Stimulated activated effector memory CD8-positive, alpha-beta T cell treated with anti-CD3 and anti-CD28 coated beads, Interleukin-12 subunit alpha, Interleukin-12 subunit beta, amount 100 ng/mL, for 72 hours (primary cell): ENCODE measurements around the gene DYNLT1.
"Not testable (repeated sequence)": the region's sequence is repeated elsewhere in the genome, so short reads cannot be mapped to it uniquely, and the experiment has no call there.

Experiments used
- ATAC-seq: fragments of 150-1000 bp; cut with Tn5 transposase; 2 replicates; pipeline ENCODE4 v1.10.0; 2021
- DNase-seq, 2 donors: peaks; one replicate each; pipeline ENCODE4 v3.0.0; 2021 to 2022; ENCODE audit warnings: low spot score in 2 of 2
- H3K27ac Mint-ChIP-seq: one replicate; pipeline ENCODE4 v1.8.0; 2022; ENCODE audit warnings: mild to moderate bottlenecking, mixed read lengths
- H3K36me3 Mint-ChIP-seq: one replicate; pipeline ENCODE4 v1.8.0; 2022; ENCODE audit warnings: mild to moderate bottlenecking, mixed read lengths
- H3K4me1 Mint-ChIP-seq: one replicate; pipeline ENCODE4 v1.8.0; 2022; ENCODE audit warnings: mixed read lengths
- H3K4me3 Mint-ChIP-seq: one replicate; pipeline ENCODE4 v1.8.0; 2022; ENCODE audit warnings: mild to moderate bottlenecking, mixed read lengths
- H3K9me3 Mint-ChIP-seq: one replicate; pipeline ENCODE4 v1.8.0; 2022; ENCODE audit warnings: mixed read lengths

The DYNLT1 gene

DNA sequence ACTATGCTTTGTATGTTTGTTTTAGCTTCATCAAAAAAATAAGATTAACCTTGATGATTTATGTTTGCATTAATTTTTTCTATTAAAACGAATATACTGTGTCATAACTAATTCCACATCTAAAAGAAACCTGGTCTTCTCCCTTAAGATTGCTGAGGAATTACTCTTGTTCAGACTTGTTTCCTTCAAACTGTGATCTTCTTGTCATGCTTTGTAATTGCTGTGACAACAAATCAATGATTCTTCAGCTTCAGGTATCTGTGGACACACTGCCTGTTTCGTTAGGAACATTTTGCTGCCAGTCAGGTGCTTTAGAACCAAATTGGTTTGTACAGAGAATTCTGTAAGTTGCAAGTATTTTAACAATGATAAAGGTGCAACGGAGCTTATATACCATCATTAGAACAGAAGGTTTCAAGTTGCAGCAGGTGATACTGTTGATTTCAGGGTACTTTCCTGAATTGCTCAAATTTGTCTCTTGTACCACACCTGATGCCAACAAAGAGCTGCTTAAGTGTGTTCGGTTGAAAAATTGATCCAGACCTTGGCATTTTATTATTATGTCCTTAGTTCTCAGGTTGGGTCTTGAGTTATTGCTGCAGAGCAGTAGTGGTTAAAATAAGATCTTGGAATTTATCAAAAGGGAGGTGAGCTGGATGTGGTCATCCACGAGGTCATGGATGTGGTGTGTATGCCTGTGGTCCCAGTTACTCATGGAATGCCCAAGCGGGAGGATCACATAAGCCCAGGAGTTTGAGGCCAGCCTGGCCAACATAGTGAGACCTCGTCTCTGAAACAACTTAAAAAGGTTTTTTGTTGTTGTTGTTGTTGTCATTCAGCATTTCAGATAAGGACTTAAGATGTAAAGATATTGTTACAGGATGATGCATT, 24.8 kb upstream of the DYNLT1 start:
- H3K9me3 Mint-ChIP-seq = peaks cover 2% of the 10 kb centered on the region
- ATAC-seq (no peak), DNase-seq (no peak)
- H3K4me1 Mint-ChIP-seq = peaks cover 30% of the 10 kb centered on the region
- no peak overlapping the region for H3K4me3 Mint-ChIP-seq
- peaks cover 100% of the 10 kb centered on the region for H3K36me3 Mint-ChIP-seq
- no peak overlapping the region for H3K27ac Mint-ChIP-seq

DNA sequence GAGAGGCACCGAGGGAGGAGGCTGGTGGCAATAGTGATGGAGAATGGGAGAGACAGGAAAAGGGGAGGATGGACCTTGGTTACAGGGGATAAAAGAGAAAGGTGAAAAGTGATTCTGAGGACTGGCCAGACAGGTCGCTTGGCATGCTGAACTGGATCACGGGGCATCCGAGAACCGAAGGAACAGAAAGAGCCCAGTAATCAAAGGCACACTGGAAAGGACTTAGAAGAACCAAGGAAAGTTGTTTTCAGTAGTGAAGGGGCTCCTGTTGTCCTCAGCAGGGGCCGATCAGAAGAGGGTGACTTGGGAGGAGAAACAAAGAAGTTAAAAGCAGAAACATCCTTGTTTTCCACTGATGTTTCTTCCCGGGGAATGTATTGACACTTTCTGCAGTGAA, 24.2 kb upstream of the DYNLT1 start:
- ATAC-seq = no peak
- H3K36me3 Mint-ChIP-seq = peaks cover 100% of the 10 kb centered on the region

DNA sequence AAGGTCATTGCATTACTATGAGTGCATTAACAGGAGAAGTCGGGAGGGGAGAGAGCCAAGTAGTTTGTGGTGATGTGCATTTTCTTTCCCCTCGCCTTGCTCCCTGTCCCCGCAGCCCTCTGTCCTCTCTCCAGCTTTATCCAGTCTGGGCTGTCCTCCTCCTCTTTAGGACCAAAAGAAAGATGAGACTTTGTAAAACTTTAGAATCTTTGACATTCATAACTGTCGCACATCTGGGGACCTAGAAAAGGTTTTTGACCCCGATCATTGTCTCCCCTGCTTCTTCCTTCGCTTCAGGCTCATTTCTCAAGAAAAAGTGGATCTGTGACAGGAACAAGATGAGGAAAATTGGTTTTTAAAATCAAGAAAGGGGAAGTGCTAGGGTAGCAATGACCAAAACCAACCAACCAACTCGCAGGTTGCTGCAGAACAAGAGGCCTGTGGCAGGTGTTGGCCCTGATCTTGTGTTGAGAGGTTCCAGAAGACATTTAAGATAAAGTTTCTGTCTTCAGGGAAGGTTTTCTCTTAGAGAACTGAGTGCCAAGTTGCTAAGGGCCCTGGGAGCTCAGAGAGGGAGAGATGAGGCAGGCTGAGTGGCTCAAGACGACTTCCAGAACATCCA, 22.9 kb upstream of the DYNLT1 start:
- H3K4me1 Mint-ChIP-seq = peaks cover 23% of the 10 kb centered on the region
- ATAC-seq = no peak
- peaks cover 100% of the 10 kb centered on the region for H3K36me3 Mint-ChIP-seq
- DNase-seq = no peak
- H3K4me3 Mint-ChIP-seq = no peak overlapping the region
- H3K27ac Mint-ChIP-seq = no peak overlapping the region
- no peaks in the 10 kb centered on the region for H3K9me3 Mint-ChIP-seq

More for the DNA sequence above, 24.2 kb upstream of the DYNLT1 start:
- no peak for DNase-seq
- no peak overlapping the region for H3K4me3 Mint-ChIP-seq
- H3K4me1 Mint-ChIP-seq = peaks cover 23% of the 10 kb centered on the region
- no peak overlapping the region for H3K27ac Mint-ChIP-seq
- no peaks in the 10 kb centered on the region for H3K9me3 Mint-ChIP-seq

DNA sequence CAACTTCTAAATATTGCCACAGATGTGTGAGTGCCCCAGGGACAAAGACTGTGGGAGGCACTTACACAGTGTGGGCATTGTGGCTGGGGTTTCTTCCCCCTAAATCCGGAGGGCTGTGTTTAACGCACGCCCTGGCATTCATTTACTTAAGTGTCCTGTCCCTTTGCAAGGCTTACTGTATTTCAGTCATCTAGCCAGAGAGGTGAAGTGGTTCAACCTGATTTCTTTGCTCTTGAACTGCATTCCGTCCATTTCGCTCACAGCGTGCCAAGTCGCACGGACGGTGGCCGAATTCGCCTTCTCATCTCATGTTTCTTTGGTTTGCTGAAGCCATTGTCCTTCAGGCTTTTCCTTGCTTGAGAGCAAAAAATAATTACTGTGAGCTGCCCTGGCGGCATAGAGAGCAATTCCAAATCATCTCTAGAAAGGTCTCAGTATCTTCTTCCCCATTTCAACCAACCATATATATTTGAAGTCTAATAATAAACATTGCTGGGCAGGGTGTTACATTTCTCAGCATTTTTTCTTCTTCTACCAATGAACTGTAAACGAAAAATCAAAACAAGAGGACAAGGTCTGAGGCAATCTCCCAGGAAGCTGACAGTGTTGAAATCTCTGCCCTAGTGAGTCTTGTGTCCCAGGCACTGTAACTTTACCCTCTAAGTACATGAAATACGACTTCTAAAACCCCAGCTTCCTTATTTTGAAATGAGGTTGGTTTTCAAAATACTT, 22.3 kb upstream of the DYNLT1 start:
- ATAC-seq (no peak), DNase-seq (no peak)
- Mint-ChIP-seq H3K36me3 (peaks cover 100% of the 10 kb centered on the region), H3K4me3 (no peak overlapping the region), H3K9me3 (no peaks in the 10 kb centered on the region), H3K27ac (no peak overlapping the region), H3K4me1 (peaks cover 23% of the 10 kb centered on the region)

DNA sequence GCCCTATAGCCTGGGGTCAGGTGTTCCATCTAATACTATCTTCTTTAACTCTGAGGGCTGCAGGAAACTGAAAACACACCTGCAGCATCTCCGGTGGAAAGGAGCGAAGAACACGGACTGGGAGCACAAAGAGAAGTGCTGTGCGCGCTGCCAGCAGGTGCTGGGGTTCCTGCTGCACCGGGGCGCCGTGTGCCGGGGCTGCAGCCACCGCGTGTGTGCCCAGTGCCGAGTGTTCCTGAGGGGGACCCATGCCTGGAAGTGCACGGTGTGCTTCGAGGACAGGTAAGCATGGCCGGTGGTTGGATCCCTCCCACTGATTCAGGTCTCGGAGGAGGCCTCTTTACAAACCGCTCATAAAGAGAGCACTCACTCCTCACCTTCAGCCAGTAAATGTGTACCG, 20.8 kb upstream of the DYNLT1 start:
- no peak for ATAC-seq
- Mint-ChIP-seq H3K4me3 (no peak overlapping the region), H3K9me3 (no peaks in the 10 kb centered on the region), H3K36me3 (peaks cover 100% of the 10 kb centered on the region), H3K4me1 (peaks cover 32% of the 10 kb centered on the region), H3K27ac (no peak overlapping the region)
- no peak for DNase-seq

DNA sequence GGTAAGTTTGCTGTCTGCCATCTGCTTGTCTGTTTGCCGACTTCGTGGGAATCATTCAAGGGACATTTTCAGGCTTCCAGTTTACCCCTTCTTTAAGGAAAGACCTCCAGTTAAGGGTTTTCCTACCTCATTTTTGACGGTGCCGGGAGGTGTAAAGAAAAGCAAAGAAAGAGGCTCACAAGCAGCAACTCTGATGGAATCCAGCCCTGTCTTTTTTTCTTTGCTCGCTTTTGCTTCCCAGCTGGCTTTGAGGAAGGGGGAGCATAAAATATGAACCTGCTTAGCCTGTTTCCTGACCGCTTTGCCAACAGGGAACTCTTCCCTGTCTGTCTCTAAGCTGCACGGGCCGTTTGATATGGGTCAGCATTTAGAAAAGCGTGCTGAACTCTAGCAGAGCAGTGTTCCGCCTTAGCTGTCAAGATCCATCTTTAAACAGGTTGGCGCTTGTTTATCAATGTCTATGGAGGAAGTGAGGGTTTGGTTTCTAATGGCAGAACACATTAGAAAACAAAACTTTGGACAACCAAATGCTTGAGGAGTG, 19.2 kb upstream of the DYNLT1 start:
- peaks cover 37% of the 10 kb centered on the region for H3K4me1 Mint-ChIP-seq
- H3K9me3 Mint-ChIP-seq = no peaks in the 10 kb centered on the region
- ATAC-seq (no peak), DNase-seq (no peak)
- H3K27ac Mint-ChIP-seq = no peak overlapping the region
- H3K4me3 Mint-ChIP-seq = no peak overlapping the region
- peaks cover 100% of the 10 kb centered on the region for H3K36me3 Mint-ChIP-seq

DNA sequence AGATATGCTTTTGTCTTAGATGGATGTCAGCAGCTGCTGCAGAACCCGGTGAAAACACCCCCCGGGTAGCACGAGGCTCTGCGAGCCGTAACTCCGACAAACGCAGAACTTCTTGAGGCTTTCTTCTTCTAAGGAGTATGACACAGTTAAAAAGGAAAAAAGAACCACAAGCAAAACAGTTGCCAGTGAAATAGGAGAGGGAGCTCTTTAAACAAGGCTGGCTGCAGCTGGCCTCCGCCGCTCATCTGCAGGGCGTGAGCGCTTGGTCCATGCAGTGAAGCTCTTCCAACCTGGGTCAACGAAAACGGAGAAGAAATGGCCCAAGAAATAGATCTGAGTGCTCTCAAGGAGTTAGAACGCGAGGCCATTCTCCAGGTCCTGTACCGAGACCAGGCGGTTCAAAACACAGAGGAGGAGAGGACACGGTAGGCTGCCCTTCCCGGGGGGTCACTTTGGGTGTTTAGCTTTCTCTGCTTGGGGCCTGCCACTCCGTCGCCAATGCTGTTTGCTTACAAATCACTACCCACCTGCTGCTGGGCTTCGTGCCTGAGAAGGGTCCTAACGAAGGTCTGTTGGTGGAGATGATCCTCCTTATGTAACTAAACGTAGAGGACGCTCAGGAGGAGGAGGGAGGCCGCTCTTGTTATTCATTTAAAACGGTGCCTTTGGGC, 18.5 kb upstream of the DYNLT1 start:
- Mint-ChIP-seq H3K27ac (no peak overlapping the region), H3K4me3 (no peak overlapping the region), H3K4me1 (peaks cover 32% of the 10 kb centered on the region), H3K36me3 (peaks cover 100% of the 10 kb centered on the region), H3K9me3 (no peaks in the 10 kb centered on the region)
- ATAC-seq (no peak), DNase-seq (no peak)

DNA sequence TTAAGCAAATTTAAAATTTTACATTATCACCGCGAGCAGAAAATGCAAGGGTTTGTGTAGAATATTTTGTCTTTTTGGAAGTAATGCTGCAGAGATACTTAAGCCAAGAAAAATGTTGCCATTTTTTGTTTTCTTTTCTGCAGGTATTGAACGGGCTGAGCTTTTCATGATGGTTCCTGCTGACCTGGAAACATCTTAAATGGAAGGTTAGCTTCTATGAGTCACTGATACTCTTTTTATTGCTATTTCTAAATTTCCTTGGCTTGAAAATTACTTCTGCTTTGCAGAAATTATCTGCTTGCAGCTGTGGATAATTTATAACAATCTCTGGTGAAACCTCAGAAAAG, 18.0 kb upstream of the DYNLT1 start:
- ATAC-seq (no peak), DNase-seq (no peak)
- no peaks in the 10 kb centered on the region for H3K9me3 Mint-ChIP-seq
- no peak overlapping the region for H3K4me3 Mint-ChIP-seq
- peaks cover 100% of the 10 kb centered on the region for H3K36me3 Mint-ChIP-seq
- peaks cover 32% of the 10 kb centered on the region for H3K4me1 Mint-ChIP-seq
- no peak overlapping the region for H3K27ac Mint-ChIP-seq

DNA sequence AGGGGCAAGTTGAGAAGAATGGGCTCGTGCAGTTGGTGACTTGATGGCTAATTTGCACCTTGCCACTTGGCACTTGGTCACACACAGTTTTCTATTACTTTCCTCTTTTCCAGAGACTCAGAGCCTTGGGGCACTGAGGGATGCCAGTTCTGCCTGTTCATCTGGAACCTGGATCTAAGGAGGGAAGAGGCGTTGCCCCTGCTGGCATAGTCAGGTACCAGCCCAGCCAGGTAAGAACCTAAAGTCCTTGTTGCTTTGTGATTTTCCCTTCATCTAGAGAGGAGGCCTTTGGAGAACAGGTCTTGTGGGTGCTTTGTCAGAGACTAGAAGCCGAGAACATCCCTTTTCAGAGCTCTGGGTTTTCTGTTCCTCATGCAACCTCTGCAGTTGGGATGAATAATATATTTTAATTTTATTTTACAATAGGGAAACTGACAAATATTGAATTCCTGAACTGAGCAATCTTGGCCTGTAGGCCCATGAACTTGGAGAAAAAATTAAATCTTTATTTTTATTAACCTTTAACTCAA, 16.7 kb upstream of the DYNLT1 start:
- Mint-ChIP-seq H3K36me3 (peaks cover 100% of the 10 kb centered on the region), H3K4me1 (peaks cover 38% of the 10 kb centered on the region), H3K4me3 (no peak overlapping the region), H3K9me3 (no peaks in the 10 kb centered on the region), H3K27ac (peak overlapping the region; percentile 50)
- ATAC-seq (no peak), DNase-seq (no peak)

DNA sequence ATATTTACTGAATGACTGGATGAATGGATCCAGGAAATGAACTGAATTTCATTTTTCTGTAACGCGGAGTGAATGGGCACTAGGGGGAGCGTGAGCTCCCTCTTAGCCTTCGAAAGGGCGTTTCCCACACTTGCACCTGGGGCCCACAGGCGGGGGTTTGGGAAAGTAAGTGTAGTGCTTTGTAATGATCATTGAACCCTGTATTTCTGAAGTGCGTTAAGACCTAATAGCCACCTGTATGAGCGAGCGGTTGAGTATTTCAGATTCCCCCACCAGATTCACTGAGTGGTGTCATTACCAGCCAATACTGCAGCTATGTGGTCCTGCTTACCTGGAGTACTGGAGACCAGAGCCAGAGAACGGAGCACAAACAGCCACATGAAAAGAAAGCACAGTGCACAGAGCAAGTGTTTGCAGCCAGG, 15.8 kb upstream of the DYNLT1 start:
- ATAC-seq (peak; percentile 69), DNase-seq (no peak)
- no peaks in the 10 kb centered on the region for H3K9me3 Mint-ChIP-seq
- peaks cover 47% of the 10 kb centered on the region for H3K4me1 Mint-ChIP-seq
- peaks cover 100% of the 10 kb centered on the region for H3K36me3 Mint-ChIP-seq
- H3K27ac Mint-ChIP-seq = peak overlapping the region; percentile 50
- H3K4me3 Mint-ChIP-seq = peak overlapping the region; percentile 34

DNA sequence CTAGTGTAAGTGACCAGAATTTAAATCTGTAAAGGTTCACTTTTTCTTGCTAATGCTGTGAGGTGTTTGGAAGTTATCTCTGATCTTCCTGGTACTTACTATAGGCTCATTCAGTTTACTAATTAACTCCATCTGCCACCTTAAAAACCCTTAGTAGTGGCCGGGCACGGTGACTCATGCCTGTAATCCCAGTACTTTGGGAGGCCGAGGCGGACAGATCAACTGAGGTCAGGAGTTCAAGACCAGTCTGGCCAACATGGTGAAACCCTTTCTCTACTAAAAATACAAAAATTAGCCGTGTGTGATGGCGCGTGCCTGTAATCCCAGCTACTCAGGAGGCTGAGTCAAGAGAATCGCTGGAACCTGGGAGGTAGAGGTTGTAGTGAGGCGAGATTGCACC, 12.4 kb upstream of the DYNLT1 start:
- not testable (repeated sequence) for H3K9me3 Mint-ChIP-seq, ATAC-seq
- peak in 1 of 2 donors; percentile 44 for DNase-seq
- H3K27ac Mint-ChIP-seq = peak overlapping the region; percentile 61
- peaks cover 100% of the 10 kb centered on the region for H3K36me3 Mint-ChIP-seq
- peak overlapping the region; percentile 79 for H3K4me3 Mint-ChIP-seq
- peaks cover 76% of the 10 kb centered on the region for H3K4me1 Mint-ChIP-seq

DNA sequence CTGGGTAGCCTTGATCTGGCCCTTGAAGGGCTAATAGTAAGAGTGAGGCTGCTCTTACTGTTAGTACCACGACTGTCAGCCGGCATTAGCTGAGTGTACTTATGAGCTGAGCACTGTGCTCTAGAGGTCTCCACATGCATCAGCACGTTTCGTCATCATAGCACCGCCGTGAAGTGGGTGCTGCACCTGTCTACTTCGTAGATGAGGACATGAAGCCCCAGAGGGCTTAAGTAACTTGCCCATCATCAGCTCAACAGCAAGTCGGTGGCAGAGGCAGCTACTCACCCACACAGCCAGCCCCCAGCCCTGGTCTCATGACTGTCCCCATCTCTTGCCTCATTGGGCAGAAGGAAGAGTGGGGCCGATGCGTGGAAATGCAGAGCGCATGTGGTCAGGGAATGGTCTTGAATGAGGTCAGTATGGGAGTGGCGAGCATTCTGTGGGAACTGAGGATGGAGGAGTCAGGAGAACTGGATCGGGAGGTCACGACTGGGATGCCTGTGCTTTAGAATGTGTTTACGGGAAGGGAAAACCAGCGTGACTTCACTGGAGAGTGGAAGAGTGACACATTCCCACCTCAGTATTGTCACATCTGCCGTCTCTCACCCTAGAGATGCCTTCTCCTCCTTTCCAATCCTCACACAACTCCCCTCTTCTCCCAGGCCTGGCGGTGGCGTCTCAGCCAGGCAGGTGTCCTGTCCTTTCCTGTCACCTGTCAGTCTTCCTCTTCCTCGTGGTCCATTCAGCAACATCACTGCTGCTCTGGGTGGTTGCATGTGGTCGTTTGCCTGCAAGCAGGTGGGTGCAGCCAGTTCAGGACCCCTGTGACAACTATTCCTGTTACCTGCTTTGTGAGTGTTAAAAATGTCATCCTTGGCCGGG, 11.3 kb upstream of the DYNLT1 start:
- Mint-ChIP-seq H3K36me3 (peaks cover 100% of the 10 kb centered on the region), H3K4me1 (peaks cover 71% of the 10 kb centered on the region), H3K4me3 (peak overlapping the region; percentile 79), H3K27ac (peak overlapping the region; percentile 99), H3K9me3 (no peaks in the 10 kb centered on the region)
- no peak for ATAC-seq
- DNase-seq = peak in 1 of 2 donors; percentile 48

DNA sequence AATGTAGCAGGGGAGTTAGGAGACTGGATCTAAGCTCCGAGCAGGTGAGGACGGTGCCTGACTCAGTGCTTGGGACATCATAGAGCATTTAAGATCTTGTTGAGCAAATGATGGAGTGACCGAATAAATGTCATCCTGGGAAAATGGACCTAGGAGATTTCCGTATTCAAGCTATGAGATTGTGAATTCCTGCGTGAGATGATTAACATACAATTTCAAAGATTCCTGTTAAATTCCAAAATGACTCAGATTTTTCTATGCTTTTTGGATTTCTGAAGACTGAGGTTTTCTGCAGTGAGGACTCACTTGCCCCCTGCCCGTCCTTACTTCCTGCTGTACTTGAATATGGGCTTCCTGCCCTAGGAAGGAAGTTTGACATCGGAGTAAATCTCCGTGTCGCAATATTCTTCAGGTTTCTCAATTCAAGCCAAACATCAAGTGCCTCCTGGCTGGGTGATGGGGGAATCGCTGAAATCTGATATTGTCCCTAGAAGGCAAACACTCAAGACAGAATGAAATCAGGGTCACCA, 10.5 kb upstream of the DYNLT1 start:
- H3K4me3 Mint-ChIP-seq = peak overlapping the region; percentile 79
- H3K27ac Mint-ChIP-seq = peak overlapping the region; percentile 99
- ATAC-seq = no peak
- no peaks in the 10 kb centered on the region for H3K9me3 Mint-ChIP-seq
- H3K36me3 Mint-ChIP-seq = peaks cover 100% of the 10 kb centered on the region
- peaks cover 63% of the 10 kb centered on the region for H3K4me1 Mint-ChIP-seq
- DNase-seq = peak in 1 of 2 donors; percentile 44

DNA sequence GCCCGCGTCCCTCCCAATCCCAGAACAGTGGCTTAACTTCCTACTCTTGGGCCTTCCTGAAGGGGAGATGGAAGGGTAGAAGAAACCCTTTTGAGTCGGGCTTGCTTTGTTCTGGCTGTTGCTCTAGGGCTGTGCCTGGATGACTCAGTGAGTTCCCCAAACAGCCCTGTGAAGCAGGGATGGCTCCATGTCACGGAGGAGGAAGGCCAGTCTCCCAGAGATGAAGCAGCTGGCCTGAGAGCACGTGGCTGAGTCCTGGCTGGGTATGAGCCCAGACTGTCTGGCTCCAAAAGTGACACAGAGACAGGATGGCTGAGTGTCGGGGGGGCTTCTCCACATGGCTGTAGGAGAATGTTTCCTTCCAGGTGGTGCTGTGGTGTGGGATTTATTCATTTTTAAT, 10.0 kb upstream of the DYNLT1 start:
- peaks cover 64% of the 10 kb centered on the region for H3K4me1 Mint-ChIP-seq
- DNase-seq (peak in 1 of 2 donors; percentile 49), ATAC-seq (no peak)
- H3K9me3 Mint-ChIP-seq = no peaks in the 10 kb centered on the region
- peaks cover 100% of the 10 kb centered on the region for H3K36me3 Mint-ChIP-seq
- H3K27ac Mint-ChIP-seq = peak overlapping the region; percentile 99
- H3K4me3 Mint-ChIP-seq = peak overlapping the region; percentile 79
